Measurements from ENCODE around the gene NOL4.
A peak's percentile ranks its signal among the peaks of the same experiment; 100 is the strongest.

NOL4 gene

DNA sequence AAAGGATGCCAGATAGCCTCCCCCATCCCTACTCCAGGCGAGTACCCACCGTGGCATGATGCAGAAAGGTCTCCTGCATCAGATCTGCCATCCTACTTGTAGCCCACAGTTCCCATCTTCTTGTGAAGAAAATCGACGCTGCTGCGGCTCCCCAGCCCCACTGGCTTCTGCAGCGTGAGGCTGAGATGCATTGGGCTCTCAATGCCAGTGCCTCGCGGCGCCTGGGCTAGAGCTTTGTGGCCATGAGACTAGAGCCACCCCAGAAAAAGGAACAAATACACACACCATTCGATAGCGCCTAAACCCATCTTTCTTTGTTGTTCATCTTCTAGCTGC is 2.8 kb downstream of the NOL4 start:
- no peak for DNase-seq (ENCODE audit: low spot score)
- Histone ChIP-seq H3K4me2 (ENCODE audit: insufficient read depth, low read length, poor library complexity, severe bottlenecking) (peak overlapping the region; percentile 79), H3K27ac (replicated peaks; ENCODE audit: low read length) (no peak overlapping the region), H3K4me1 (ENCODE audit: control insufficient read depth in 2 of 2, insufficient read depth in 1 of 2, low read depth in 1 of 2, low read length in 2 of 2) (peaks cover 0 to 18% of the 10 kb centered on the region in 2 donors), H4K8ac (ENCODE audit: low read depth, low read length) (no peak overlapping the region), H2AFZ (ENCODE audit: low read length) (peak overlapping the region; percentile 96), H3K4me3 (ENCODE audit: low read length in 2 of 2) (peak overlapping the region; percentile 44 to 84), H3K14ac (ENCODE audit: low read length) (no peak overlapping the region), H3K79me1 (ENCODE audit: low read depth, low read length) (peaks cover 1% of the 10 kb centered on the region), H3K27me3 (ENCODE audit: control insufficient read depth in 3 of 3, insufficient read depth in 3 of 3, low read depth in 1 of 3, low read length in 3 of 3) (peaks cover 0 to 80% (median 15%) of the 10 kb centered on the region in 3 experiments), H3K23ac (ENCODE audit: low read depth, low read length, poor library complexity) (no peak overlapping the region), H3K18ac (ENCODE audit: low read length) (peak overlapping the region; percentile 36), H3K9me3 (replicated peaks in 1 of 2; ENCODE audit: control insufficient read depth in 2 of 2, insufficient read depth in 1 of 2, low read depth in 1 of 2, low read length in 2 of 2) (no peaks in the 10 kb centered on the region), H3K36me3 (replicated peaks in 1 of 2; ENCODE audit: control insufficient read depth in 2 of 2, insufficient read depth in 2 of 2, low read length in 2 of 2) (no peaks in the 10 kb centered on the region), H2BK5ac (ENCODE audit: low read length) (no peak overlapping the region), H4K91ac (ENCODE audit: low read depth, low read length, poor library complexity) (no peak overlapping the region), H3K4ac (ENCODE audit: low read length) (no peak overlapping the region), H2BK15ac (ENCODE audit: low read length) (no peak overlapping the region), H3K9ac (ENCODE audit: low read depth, low read length, poor library complexity) (no peak overlapping the region), H2BK12ac (ENCODE audit: low read length) (no peak overlapping the region), H2BK120ac (ENCODE audit: low read depth, low read length) (no peak overlapping the region), H2AK5ac (ENCODE audit: low read depth, low read length) (no peak overlapping the region)
- WGBS, 2 donors (ENCODE audit: extremely low coverage in 2 of 2, insufficient read length in 2 of 2, insufficient replicate concordance in 1 of 2) = no CpG with 5 or more reads among the region's 11 CpGs

DNA sequence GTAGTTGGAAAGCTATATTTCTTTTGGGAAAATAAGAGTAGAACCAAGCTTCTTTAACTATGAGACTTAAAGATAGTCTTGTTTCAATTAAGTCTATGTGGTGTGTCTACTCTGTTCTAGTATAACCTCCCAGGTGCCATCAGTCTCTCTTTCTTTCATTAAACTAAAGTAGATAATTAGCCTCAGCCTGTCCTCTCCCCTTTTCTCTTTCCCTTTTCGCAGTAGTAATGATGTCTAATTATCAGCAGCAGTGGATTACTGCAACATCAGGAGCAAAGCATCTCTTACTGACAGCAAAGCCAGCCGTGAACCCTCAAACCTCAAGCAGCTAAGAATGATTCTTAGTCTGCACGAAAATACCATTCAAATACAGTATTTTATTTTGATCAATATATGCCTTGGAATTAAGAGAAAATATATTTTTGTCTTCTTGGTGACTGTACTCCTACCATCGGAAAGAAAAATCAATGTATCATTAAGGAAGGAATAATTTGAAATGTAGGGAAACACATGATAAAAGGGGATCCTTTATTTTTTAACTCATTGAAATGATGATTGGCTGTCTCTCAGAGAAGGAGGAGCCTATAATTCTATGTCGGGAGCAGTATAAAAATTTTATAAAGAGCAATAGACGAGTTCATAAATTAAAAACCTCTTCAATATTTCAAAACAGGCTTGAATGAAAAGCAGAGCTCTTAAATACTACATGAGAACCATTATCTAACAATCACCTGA is 4.5 kb downstream of the NOL4 start:
- H3K4me3 ChIP-seq (ENCODE audit: low read length in 2 of 2) = no peak overlapping the region
- H3K9ac ChIP-seq (ENCODE audit: low read depth, low read length, poor library complexity) = no peak overlapping the region
- no peak for DNase-seq (ENCODE audit: low spot score)
- H3K27me3 ChIP-seq (ENCODE audit: control insufficient read depth in 3 of 3, insufficient read depth in 3 of 3, low read depth in 1 of 3, low read length in 3 of 3) = peaks cover 0 to 63% (median 15%) of the 10 kb centered on the region in 3 experiments
- no peak overlapping the region for H3K27ac ChIP-seq (replicated peaks; ENCODE audit: low read length)
- H2BK15ac ChIP-seq (ENCODE audit: low read length) = no peak overlapping the region
- no peak overlapping the region for H4K8ac ChIP-seq (ENCODE audit: low read depth, low read length)
- H2BK120ac ChIP-seq (ENCODE audit: low read depth, low read length) = no peak overlapping the region
- no peak overlapping the region for H3K18ac ChIP-seq (ENCODE audit: low read length)
- H3K36me3 ChIP-seq (replicated peaks in 1 of 2; ENCODE audit: control insufficient read depth in 2 of 2, insufficient read depth in 2 of 2, low read length in 2 of 2) = no peaks in the 10 kb centered on the region
- no peak overlapping the region for H2AFZ ChIP-seq (ENCODE audit: low read length)
- no peak overlapping the region for H2AK5ac ChIP-seq (ENCODE audit: low read depth, low read length)
- H3K14ac ChIP-seq (ENCODE audit: low read length) = no peak overlapping the region
- WGBS, 2 donors (ENCODE audit: extremely low coverage in 2 of 2, insufficient read length in 2 of 2, insufficient replicate concordance in 1 of 2) = no CpG with 5 or more reads among the region's 6 CpGs
- no peaks in the 10 kb centered on the region for H3K9me3 ChIP-seq (replicated peaks in 1 of 2; ENCODE audit: control insufficient read depth in 2 of 2, insufficient read depth in 1 of 2, low read depth in 1 of 2, low read length in 2 of 2)
- H3K23ac ChIP-seq (ENCODE audit: low read depth, low read length, poor library complexity) = no peak overlapping the region
- no peak overlapping the region for H2BK12ac ChIP-seq (ENCODE audit: low read length)
- no peak overlapping the region for H4K91ac ChIP-seq (ENCODE audit: low read depth, low read length, poor library complexity)
- no peak overlapping the region for H2BK5ac ChIP-seq (ENCODE audit: low read length)
- H3K79me1 ChIP-seq (ENCODE audit: low read depth, low read length) = peaks cover 1% of the 10 kb centered on the region
- no peak overlapping the region for H3K4me2 ChIP-seq (ENCODE audit: insufficient read depth, low read length, poor library complexity, severe bottlenecking)
- peaks cover 0 to 18% of the 10 kb centered on the region in 2 donors for H3K4me1 ChIP-seq (ENCODE audit: control insufficient read depth in 2 of 2, insufficient read depth in 1 of 2, low read depth in 1 of 2, low read length in 2 of 2)
- no peak overlapping the region for H3K4ac ChIP-seq (ENCODE audit: low read length)

DNA sequence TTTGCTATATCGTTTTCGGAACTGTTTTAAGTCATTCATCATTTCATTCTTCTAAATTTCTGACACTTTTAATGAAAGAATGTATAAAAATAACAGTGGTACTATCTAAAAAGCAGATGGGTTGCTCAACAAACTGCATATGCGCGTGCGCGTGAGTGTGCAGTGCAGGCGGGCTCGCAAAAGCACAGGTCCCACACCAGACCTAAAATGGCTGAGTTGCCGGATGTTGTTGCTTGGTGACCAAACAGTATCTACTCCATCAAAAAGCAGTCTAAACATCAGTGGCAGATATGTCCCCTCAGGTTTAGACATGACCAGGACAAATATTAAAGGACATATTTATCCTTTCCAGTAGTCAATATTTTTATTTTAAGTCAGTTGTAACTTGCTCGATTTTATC is 5.1 kb downstream of the NOL4 start:
- Histone ChIP-seq H3K4me1 (ENCODE audit: control insufficient read depth in 2 of 2, insufficient read depth in 1 of 2, low read depth in 1 of 2, low read length in 2 of 2) (peaks cover 0 to 18% of the 10 kb centered on the region in 2 donors), H3K36me3 (replicated peaks in 1 of 2; ENCODE audit: control insufficient read depth in 2 of 2, insufficient read depth in 2 of 2, low read length in 2 of 2) (no peaks in the 10 kb centered on the region), H3K79me1 (ENCODE audit: low read depth, low read length) (peaks cover 1% of the 10 kb centered on the region), H3K4ac (ENCODE audit: low read length) (no peak overlapping the region), H3K27ac (replicated peaks; ENCODE audit: low read length) (no peak overlapping the region), H3K27me3 (ENCODE audit: control insufficient read depth in 3 of 3, insufficient read depth in 3 of 3, low read depth in 1 of 3, low read length in 3 of 3) (peaks cover 0 to 62% (median 15%) of the 10 kb centered on the region in 3 experiments), H4K8ac (ENCODE audit: low read depth, low read length) (no peak overlapping the region), H3K4me2 (ENCODE audit: insufficient read depth, low read length, poor library complexity, severe bottlenecking) (no peak overlapping the region), H3K9me3 (replicated peaks in 1 of 2; ENCODE audit: control insufficient read depth in 2 of 2, insufficient read depth in 1 of 2, low read depth in 1 of 2, low read length in 2 of 2) (no peaks in the 10 kb centered on the region), H2BK5ac (ENCODE audit: low read length) (no peak overlapping the region), H3K14ac (ENCODE audit: low read length) (no peak overlapping the region), H3K9ac (ENCODE audit: low read depth, low read length, poor library complexity) (no peak overlapping the region), H3K4me3 (ENCODE audit: low read length in 2 of 2) (no peak overlapping the region), H2AK5ac (ENCODE audit: low read depth, low read length) (no peak overlapping the region), H2BK15ac (ENCODE audit: low read length) (no peak overlapping the region), H2AFZ (ENCODE audit: low read length) (no peak overlapping the region), H2BK120ac (ENCODE audit: low read depth, low read length) (no peak overlapping the region), H3K23ac (ENCODE audit: low read depth, low read length, poor library complexity) (no peak overlapping the region), H2BK12ac (ENCODE audit: low read length) (no peak overlapping the region), H3K18ac (ENCODE audit: low read length) (no peak overlapping the region), H4K91ac (ENCODE audit: low read depth, low read length, poor library complexity) (no peak overlapping the region)
- WGBS, 2 donors (ENCODE audit: extremely low coverage in 2 of 2, insufficient read length in 2 of 2, insufficient replicate concordance in 1 of 2) = no CpG with 5 or more reads among the region's 10 CpGs
- DNase-seq (ENCODE audit: low spot score) = no peak

DNA sequence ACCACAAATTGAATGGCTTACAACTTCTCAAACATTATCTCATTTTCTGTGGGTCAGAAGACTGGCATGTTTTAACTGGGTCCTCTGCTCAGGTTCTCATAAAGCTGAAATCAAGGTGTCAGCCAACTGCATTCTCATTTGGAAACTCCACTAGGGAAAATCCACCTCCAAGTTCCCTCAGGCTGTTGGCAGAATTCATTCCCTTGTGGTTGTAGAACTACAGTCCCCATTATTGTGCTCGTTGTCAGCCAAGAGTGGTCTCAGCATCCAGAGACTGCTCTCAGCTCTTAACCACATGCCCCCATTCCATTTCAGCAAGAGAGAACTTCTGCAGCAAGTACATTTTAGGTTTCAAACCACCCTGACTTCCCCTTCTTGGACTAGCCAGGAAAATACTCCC is 12.2 kb downstream of the NOL4 start:
- DNase-seq (ENCODE audit: low spot score) = no peak
- H2AFZ ChIP-seq (ENCODE audit: low read length) = no peak overlapping the region
- H2BK120ac ChIP-seq (ENCODE audit: low read depth, low read length) = no peak overlapping the region
- no CpG with 5 or more reads among the region's 1 CpG for WGBS, 2 donors (ENCODE audit: extremely low coverage in 2 of 2, insufficient read length in 2 of 2, insufficient replicate concordance in 1 of 2)
- H3K27ac ChIP-seq (replicated peaks; ENCODE audit: low read length) = no peak overlapping the region
- no peak overlapping the region for H4K91ac ChIP-seq (ENCODE audit: low read depth, low read length, poor library complexity)
- no peaks in the 10 kb centered on the region for H3K9me3 ChIP-seq (replicated peaks in 1 of 2; ENCODE audit: control insufficient read depth in 2 of 2, insufficient read depth in 1 of 2, low read depth in 1 of 2, low read length in 2 of 2)
- no peak overlapping the region for H2BK12ac ChIP-seq (ENCODE audit: low read length)
- H2AK5ac ChIP-seq (ENCODE audit: low read depth, low read length) = no peak overlapping the region
- H3K23ac ChIP-seq (ENCODE audit: low read depth, low read length, poor library complexity) = no peak overlapping the region
- no peaks in the 10 kb centered on the region for H3K4me1 ChIP-seq (ENCODE audit: control insufficient read depth in 2 of 2, insufficient read depth in 1 of 2, low read depth in 1 of 2, low read length in 2 of 2)
- no peak overlapping the region for H3K9ac ChIP-seq (ENCODE audit: low read depth, low read length, poor library complexity)
- no peak overlapping the region for H3K4me2 ChIP-seq (ENCODE audit: insufficient read depth, low read length, poor library complexity, severe bottlenecking)
- no peak overlapping the region for H3K4ac ChIP-seq (ENCODE audit: low read length)
- H4K8ac ChIP-seq (ENCODE audit: low read depth, low read length) = no peak overlapping the region
- H3K79me1 ChIP-seq (ENCODE audit: low read depth, low read length) = no peaks in the 10 kb centered on the region
- no peak overlapping the region for H3K14ac ChIP-seq (ENCODE audit: low read length)
- no peak overlapping the region for H2BK15ac ChIP-seq (ENCODE audit: low read length)
- no peak overlapping the region for H3K18ac ChIP-seq (ENCODE audit: low read length)
- H2BK5ac ChIP-seq (ENCODE audit: low read length) = no peak overlapping the region
- H3K27me3 ChIP-seq (ENCODE audit: control insufficient read depth in 3 of 3, insufficient read depth in 3 of 3, low read depth in 1 of 3, low read length in 3 of 3) = no peaks in the 10 kb centered on the region
- H3K4me3 ChIP-seq (ENCODE audit: low read length in 2 of 2) = no peak overlapping the region
- H3K36me3 ChIP-seq (replicated peaks in 1 of 2; ENCODE audit: control insufficient read depth in 2 of 2, insufficient read depth in 2 of 2, low read length in 2 of 2) = no peaks in the 10 kb centered on the region

Measured in neuronal stem cell (in vitro differentiated cells).